Breast epithelium (tissue), 3 donors: ENCODE data around the gene CNDP1.

Experiments
- CTCF ChIP-seq, 3 donors: fragments of 450-650 bp; IDR thresholded peaks; one replicate each; pipeline ENCODE4 v1.5.1; 2016 to 2017; ENCODE audit warnings: antibody characterized with exemption in 3 of 3, mild to moderate bottlenecking in 3 of 3, moderate library complexity in 3 of 3
- POLR2A ChIP-seq: fragments of 450-650 bp; IDR thresholded peaks from one replicate; pipeline ENCODE4 v1.6.1; 2016; ENCODE audit warnings: antibody characterized with exemption, mild to moderate bottlenecking, moderate library complexity
- POLR2AphosphoS5 ChIP-seq, 3 donors: sonication (generic); formaldehyde crosslinking; IDR thresholded peaks; one replicate each; pipeline ENCODE4 v1.6.1; 2017; ENCODE audit warnings: antibody characterized with exemption in 3 of 3

- TF ChIP-seq CTCF (IDR thresholded peaks at IDR 0.05) (no peak), POLR2A (no peak), POLR2AphosphoS5 (IDR thresholded peaks at IDR 0.05) (no peak)
Measured at GRCh38 chr18:74532511-74533025, 1.7 kb upstream of the CNDP1 start.
